NCI-H2107 treated with DMSO at 0.1 percent for 48 hours (cell line): ENCODE data around the gene BBX.

Experiments
- DNase-seq: peaks from one replicate; lab custom pipeline; 2025; ENCODE audit not compliant: unreplicated experiment; lab: John Stamatoyannopoulos, UW

Gene BBX

GRCh38 chr3:107644631-107645030 lies 121.9 kb downstream of the BBX start:
- DNase-seq, result no peak

GRCh38 chr3:107650788-107651187 lies 128.0 kb downstream of the BBX start:
- DNase-seq, result no peak

DNA sequence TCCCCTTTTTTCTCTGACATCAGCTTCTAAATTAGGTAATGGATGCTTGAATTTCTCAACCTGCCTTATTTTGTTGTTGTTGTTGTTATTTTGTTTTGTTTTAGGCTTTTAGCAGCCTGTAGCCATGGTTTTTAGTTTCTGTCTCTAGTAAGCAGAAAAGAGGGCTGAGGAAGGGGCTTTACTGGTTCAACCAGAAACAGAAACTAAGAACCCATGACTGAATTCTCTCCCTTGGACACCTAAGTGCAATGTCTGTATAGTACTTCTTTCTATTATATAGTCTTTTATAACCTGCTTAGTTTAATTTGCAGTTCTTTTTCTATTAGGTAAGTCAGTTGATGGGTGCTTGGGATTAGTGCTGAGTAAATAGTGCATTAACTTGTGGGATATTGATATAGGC lies 129.0 kb downstream of the BBX start:
- DNase-seq, result no peak

DNA sequence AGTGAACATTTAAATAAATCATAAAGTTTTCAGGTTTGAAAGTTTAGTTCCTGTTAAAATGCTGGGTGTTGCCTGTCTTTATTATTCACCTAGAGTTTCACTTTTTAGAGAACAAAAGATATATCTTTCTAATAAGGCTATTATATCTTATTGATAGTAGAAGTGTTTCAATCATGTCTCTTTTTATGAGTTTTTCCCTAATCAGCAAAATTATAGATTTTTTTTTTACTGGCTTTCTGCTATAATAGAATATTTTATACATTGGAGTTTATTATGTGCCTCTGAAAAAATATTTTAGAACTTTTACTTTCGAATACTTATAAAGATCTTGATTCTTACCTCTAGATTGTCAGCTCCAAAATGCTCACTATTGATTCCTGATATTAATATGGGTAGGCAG lies 131.5 kb downstream of the BBX start:
- no peak for DNase-seq

- DNase-seq, result no peak
These were observed 135.2 kb downstream of the BBX start for GRCh38 chr3:107657971-107658370.

DNA sequence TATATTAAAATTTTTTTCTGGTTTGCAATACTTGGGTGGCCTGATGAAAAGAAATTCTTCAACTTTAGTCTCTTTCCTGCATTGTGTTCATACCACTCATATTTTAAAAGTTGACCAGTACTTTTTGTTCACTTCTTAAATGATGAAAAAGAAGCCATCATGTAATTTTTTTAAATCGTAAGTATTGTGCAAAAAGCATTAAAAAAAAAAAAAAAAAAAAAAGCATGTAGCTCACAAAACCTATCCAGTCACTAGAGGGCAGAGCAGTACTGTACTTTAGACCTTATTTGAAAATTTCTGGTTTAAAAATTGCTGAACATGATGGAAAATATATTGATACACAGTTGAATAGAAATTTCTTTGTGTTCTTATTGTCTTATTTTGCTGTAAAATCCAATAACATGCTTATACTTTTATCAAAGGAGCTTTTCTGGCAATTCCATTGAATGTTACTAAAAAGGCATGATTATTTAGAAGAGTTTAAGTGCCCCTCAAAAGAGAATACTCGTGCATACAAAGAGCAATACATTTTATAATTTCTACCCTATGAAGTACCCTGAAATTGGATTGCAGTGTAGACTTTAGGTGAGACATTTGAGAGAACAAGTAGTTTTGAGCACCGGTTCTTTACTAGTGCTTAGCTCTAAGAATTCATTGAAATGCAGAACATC lies 137.7 kb downstream of the BBX start:
- DNase-seq, result peak; percentile 27

DNA sequence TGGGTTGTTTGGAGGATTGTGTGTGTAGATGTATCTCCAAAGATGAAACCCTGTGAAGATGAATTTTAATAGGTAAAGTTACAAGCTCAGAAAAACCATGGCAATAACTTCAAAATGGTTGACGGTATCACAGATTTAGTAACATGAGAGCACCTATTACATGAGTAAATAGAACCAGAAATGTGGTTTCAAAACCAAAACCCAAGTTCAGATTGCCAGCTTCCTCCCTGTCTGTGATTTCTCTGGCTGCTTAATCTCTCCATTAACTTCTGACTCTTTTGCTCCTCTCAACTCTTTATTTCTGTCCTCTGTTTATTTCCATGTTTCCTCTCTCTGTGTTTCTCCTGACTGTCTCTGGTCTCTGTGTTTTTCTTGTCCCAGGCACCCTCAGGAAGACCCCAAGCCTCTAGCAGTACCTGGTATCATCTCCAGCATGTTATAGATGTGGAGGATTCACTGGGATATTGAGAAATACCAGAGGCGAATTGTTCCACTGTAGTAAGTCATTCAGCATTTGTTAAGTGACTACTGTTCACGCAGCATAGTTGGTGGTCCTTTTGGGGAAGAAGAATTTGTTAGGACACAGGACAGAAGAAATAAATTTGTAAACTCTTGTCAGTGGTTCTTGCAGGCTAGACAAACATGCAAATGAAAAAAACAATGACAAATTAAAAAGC lies 138.8 kb downstream of the BBX start:
- no peak for DNase-seq

- DNase-seq, result no peak
These were observed 139.4 kb downstream of the BBX start for GRCh38 chr3:107662124-107662507.

DNA sequence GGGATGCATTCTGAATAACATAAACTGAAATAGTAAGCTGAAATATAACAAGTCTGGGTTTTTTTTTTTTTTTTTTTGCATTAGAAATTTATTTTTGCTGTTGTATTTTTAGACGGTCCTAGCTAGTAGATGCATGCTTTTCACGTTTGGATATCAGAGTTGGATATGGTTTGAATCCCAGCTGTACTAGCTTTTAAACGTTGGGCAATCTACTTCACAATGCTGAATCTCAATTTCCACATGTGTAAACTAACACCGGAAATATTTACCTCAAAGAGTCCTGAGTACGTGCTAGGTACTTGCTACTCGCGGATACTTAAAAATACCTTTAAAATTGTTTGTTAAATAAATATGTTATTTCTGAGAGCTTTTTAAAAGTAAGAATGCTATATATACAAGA lies 139.8 kb downstream of the BBX start:
- DNase-seq, result peak; percentile 78

DNA sequence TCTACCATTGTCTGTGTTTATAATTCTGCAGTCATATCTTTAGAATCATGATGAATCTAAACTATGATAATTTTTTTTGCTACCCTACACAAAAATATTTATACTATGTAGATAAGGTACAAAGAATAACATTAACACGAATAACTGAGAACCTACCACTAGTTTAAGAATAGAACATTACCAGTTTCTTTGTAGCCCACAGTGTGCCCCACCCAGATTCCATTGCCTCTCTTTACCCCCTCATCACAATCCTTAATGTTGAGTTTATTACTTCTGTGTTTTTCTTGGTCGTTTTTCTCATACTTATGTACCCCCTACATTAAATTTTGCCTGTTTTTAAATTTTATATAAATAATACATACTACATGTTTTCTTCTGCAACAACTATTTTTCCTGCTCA lies 140.5 kb downstream of the BBX start:
- no peak for DNase-seq

- DNase-seq, result no peak
These were observed 141.9 kb downstream of the BBX start for GRCh38 chr3:107664614-107665013.

DNA sequence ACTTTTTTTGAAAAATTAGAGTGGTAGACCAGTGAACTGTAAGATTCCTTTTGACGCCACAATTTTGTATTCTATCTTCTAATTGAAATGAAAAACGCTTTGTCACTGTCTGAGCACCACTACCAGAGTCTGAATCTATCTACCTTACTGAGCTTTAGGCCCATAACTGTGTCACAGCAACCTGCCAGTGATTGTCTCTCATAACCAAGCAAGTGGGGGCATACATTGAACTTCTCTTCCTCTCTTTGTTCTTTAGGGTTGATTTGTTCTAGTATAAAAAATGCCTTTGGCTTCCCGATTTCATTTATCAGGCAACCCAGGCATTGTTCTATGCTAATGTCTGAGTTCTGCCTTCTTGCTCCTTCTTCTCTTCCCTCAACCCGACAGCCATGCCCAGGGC lies 142.6 kb downstream of the BBX start:
- no peak for DNase-seq

DNA sequence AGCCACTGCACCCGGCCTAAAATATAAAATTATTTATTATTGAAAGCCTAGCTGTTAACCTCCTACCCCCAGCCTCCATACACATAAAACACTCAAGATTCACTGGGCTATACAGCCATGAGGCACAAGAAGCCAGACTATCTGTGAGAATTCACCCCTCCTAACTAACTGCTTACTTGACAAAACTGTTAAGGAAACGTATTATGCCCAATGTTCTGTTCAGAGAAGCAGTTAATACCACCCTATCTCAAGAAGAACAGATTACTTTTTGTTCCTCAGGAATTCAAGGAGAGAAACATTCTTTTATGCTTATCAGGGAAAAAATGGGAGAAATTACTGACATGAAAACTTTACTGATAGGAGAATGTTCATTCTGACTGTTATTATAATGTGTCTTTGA lies 144.1 kb downstream of the BBX start:
- no peak for DNase-seq

GRCh38 chr3:107668416-107668815 lies 145.7 kb downstream of the BBX start:
- DNase-seq, result no peak

GRCh38 chr3:107668963-107669362 lies 146.2 kb downstream of the BBX start:
- DNase-seq, result no peak

DNA sequence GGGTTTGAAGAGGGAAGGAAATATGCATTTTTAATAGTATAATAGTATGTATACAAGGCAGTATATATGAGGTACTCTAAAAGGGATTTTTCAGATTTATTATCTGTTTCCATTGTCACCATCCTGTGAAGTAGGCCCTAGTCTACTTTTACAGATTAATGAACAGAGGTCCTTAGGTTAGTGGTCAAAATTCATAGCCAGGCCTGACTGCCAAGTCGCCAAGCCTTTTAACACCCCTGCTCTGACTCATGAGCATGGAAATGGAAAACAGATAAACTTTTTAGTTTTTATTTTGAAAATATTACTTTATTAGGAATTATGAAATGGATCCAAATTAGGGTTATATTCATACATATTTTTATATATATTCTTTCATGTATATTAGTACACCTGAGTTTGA lies 146.9 kb downstream of the BBX start:
- no peak for DNase-seq

- no peak for DNase-seq
These were observed 148.2 kb downstream of the BBX start for GRCh38 chr3:107670986-107671385.

DNA sequence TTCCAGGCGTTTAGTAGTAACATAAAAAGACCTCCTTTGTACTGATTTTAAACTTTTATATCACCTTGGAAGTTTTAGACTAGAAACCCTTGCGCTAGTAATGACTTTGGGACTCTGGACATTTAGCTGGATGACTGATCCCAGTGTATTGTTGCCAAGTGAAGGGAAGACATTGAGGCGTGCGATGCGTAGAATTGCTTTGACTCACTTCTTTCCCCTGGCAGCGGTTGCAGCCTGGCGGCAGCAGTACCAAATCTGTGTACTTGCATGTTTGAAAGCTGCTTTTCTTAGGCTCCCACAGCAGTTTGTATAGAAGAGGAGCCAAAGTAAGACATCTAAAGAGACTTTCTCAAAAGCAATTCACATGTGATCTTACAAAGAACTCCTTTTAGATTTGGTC lies 151.6 kb downstream of the BBX start:
- no peak for DNase-seq

- no peak for DNase-seq
These were observed 152.6 kb downstream of the BBX start for GRCh38 chr3:107675233-107675900.

GRCh38 chr3:107676469-107677309 lies 153.9 kb downstream of the BBX start:
- DNase-seq, result peak; percentile 54

GRCh38 chr3:107679921-107680320 lies 157.2 kb downstream of the BBX start:
- DNase-seq, result no peak

DNA sequence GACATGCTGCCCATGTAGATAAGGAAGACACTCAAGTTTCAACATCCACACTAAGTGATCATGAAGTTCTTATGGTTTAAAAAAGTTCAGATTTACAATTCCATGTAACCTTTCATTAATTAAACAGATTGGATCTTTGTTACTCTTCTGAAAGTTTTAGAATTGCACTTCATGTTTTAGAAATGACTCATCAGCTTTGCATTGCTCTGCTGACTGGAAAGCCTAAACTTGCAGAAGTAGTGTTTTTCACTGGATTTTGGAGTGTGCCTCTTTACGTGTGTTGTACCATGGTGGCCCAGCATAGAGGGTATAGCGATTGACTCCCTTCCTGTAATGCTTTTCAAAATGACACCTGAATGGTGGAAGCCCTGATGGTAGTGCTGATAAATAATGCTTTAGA lies 157.9 kb downstream of the BBX start:
- no peak for DNase-seq
